GM12878 (cell line): Measurements from ENCODE around the gene SCRT2. TPM values are rescaled to one million over a fixed set of nuclear protein-coding genes. Genes with fewer than 3 reads are reported as not detected.

Source experiments
- ATAC-seq: fragments of 200-7000 bp; cut with Tn5 transposase; 3 replicates; pipeline ENCODE4 v1.9.1; 2020; ENCODE audit warnings: mild to moderate bottlenecking, moderate library complexity
- BruUV-seq: library from RNA; stranded (reverse); fragments of 400-500 nt; replicated peaks from 2 replicates; lab custom pipeline; 2021; lab: Mats Ljungman, UMichigan
- CTCF ChIA-PET: fragments of 300-600 bp; sonication (Branson Sonifier 250); formaldehyde crosslinking; extraction: SDS; loops from one replicate; lab custom pipeline; 2021; ENCODE audit warnings: inconsistent platforms; lab: Yijun Ruan, JAX
- POLR2A ChIA-PET: fragments of 350-600 bp; formaldehyde crosslinking; extraction: SDS; loops from one replicate; lab custom pipeline; 2021; ENCODE audit warnings: inconsistent platforms; lab: Charles Lee
- RAD21 ChIA-PET: fragments of 300-600 bp; sonication (Branson Sonifier 250); formaldehyde crosslinking; loops from one replicate; lab custom pipeline; 2023; ENCODE audit warnings: antibody characterized with exemption; ENCODE audit not compliant: unreplicated experiment; lab: Charles Lee
- SMC1A ChIA-PET: fragments of 300-600 bp; sonication (Branson Sonifier 250); formaldehyde crosslinking; loops from one replicate; lab custom pipeline; 2023; ENCODE audit not compliant: unreplicated experiment, uncharacterized antibody; lab: Charles Lee
- DNase-seq: peaks from one replicate; pipeline ENCODE4 v3.0.0-alpha.2; 2011; ENCODE audit warnings: low read depth, low spot score
- FAIRE-seq: peaks from 3 replicates; lab custom pipeline; 2011; peaks lifted over from hg19 to GRCh38; lab: Jason Lieb, UNC
- H2AFZ ChIP-seq: 2 replicates; pipeline ENCODE4 v1.6.0; 2011; ENCODE audit warnings: low read depth, low read length, control low read depth; ENCODE audit not compliant: control insufficient read depth
- H3K27ac ChIP-seq: 2 replicates; pipeline ENCODE4 v1.5.1; 2011; ENCODE audit warnings: control low read depth; ENCODE audit not compliant: control insufficient read depth, insufficient read depth
- H3K27me3 ChIP-seq, 2 experiments: replicated peaks in 1 of 2; 2 replicates each; pipeline versions ENCODE4 v1.6.0 to v1.6.1; 2011; ENCODE audit warnings: low read length in 1 of 2; ENCODE audit not compliant: control insufficient read depth in 2 of 2, insufficient read depth in 2 of 2
- H3K36me3 ChIP-seq, 2 experiments: 2 replicates each; pipeline ENCODE4 v1.5.1; 2011; ENCODE audit warnings: low read length in 1 of 2; ENCODE audit not compliant: control insufficient read depth in 2 of 2, insufficient read depth in 2 of 2
- H3K4me1 ChIP-seq: 2 replicates; pipeline ENCODE4 v1.6.1; 2011; ENCODE audit warnings: mild to moderate bottlenecking, low read length, moderate library complexity, mixed read lengths; ENCODE audit not compliant: control insufficient read depth, insufficient read depth
- H3K4me2 ChIP-seq: 2 replicates; pipeline ENCODE4 v1.6.0; 2011; ENCODE audit warnings: control low read depth; ENCODE audit not compliant: control insufficient read depth, insufficient read depth
- H3K4me3 ChIP-seq: fragments of 200-600 bp; sonication (generic); 2 replicates; pipeline ENCODE4 v1.5.1; 2016
- H3K79me2 ChIP-seq: 2 replicates; pipeline ENCODE4 v1.6.0; 2011; ENCODE audit warnings: low read length; ENCODE audit not compliant: control insufficient read depth, insufficient read depth
- H3K9ac ChIP-seq: 2 replicates; pipeline ENCODE4 v1.8.0; 2011; ENCODE audit warnings: low read length, control low read depth, mixed read lengths; ENCODE audit not compliant: control insufficient read depth, insufficient read depth
- H3K9me3 ChIP-seq: replicated peaks from 3 replicates; pipeline ENCODE4 v1.5.1; 2011; ENCODE audit warnings: mild to moderate bottlenecking, low read length; ENCODE audit not compliant: control insufficient read depth, insufficient read depth
- H4K20me1 ChIP-seq: 2 replicates; pipeline ENCODE4 v1.6.0; 2011; ENCODE audit not compliant: control insufficient read depth, insufficient read depth
- ASH2L ChIP-seq: fragments of 300-600, 200-600 bp; sonication (generic); IDR thresholded peaks from 2 replicates; pipeline ENCODE4 v1.6.1; 2017; ENCODE audit warnings: low read depth, mild to moderate bottlenecking, borderline replicate concordance
- BRCA1 ChIP-seq: IDR thresholded peaks from 2 replicates; pipeline ENCODE4 v1.6.1; 2011; ENCODE audit warnings: low read depth, low read length, improper control_type of control experiment
- CEBPB ChIP-seq, 2 experiments: fragments of 150-350 bp in 1 of 2; IDR thresholded peaks; 2 replicates each; pipeline ENCODE4 v1.6.1; 2012 to 2014; ENCODE audit warnings: low read depth in 2 of 2, low read length in 2 of 2, borderline replicate concordance in 1 of 2, inconsistent platforms in 1 of 2
- EED ChIP-seq: sonication (generic); IDR thresholded peaks from 2 replicates; pipeline ENCODE4 v1.6.1; 2016; ENCODE audit warnings: antibody characterized with exemption, low read depth
- ESRRA ChIP-seq: IDR thresholded peaks from 2 replicates; pipeline ENCODE4 v1.6.1; 2012; ENCODE audit warnings: mild to moderate bottlenecking, low read length, improper control_type of control experiment
- FOXK2 ChIP-seq: fragments of 450-650 bp; IDR thresholded peaks from 2 replicates; pipeline ENCODE4 v1.6.1; 2017; ENCODE audit warnings: mild to moderate bottlenecking, moderate library complexity
- GABPA ChIP-seq: IDR thresholded peaks from 2 replicates; pipeline ENCODE4 v1.6.1; 2014; ENCODE audit warnings: antibody characterized with exemption, low read depth, mild to moderate bottlenecking, inconsistent platforms
- HDAC2 ChIP-seq: fragments of 200-600 bp; sonication (generic); IDR thresholded peaks from 2 replicates; pipeline ENCODE4 v1.6.1; 2017
- IKZF2 ChIP-seq, 2 experiments: fragments of 450-650 bp; IDR thresholded peaks; 2 replicates each; pipeline ENCODE4 v1.6.1; 2017; ENCODE audit warnings: mild to moderate bottlenecking in 2 of 2, moderate library complexity in 2 of 2
- KDM1A ChIP-seq: fragments of 200-600 bp; sonication (generic); IDR thresholded peaks from 2 replicates; pipeline ENCODE4 v1.6.1; 2016; ENCODE audit warnings: borderline replicate concordance
- LARP7 ChIP-seq: fragments of 450-650 bp; IDR thresholded peaks from 2 replicates; pipeline ENCODE4 v1.6.1; 2017; ENCODE audit warnings: mild to moderate bottlenecking
- MTA2 ChIP-seq: fragments of 450-650 bp; IDR thresholded peaks from 2 replicates; pipeline ENCODE4 v1.6.1; 2016; ENCODE audit warnings: low read depth, mild to moderate bottlenecking, moderate library complexity
- NFYA ChIP-seq: IDR thresholded peaks from 2 replicates; pipeline ENCODE4 v1.6.1; 2011; ENCODE audit warnings: low read depth, mild to moderate bottlenecking, low read length, improper control_type of control experiment, borderline replicate concordance
- PBX3 ChIP-seq: IDR thresholded peaks from 2 replicates; pipeline ENCODE4 v1.6.1; 2011; ENCODE audit warnings: mild to moderate bottlenecking, low read depth, low read length, moderate library complexity; ENCODE audit not compliant: insufficient replicate concordance
- RUNX3 ChIP-seq: IDR thresholded peaks from 2 replicates; pipeline ENCODE4 v1.6.1; 2012; ENCODE audit warnings: low read length, inconsistent platforms
- SREBF1 ChIP-seq: IDR thresholded peaks from 2 replicates; pipeline ENCODE4 v1.6.1; 2012; ENCODE audit warnings: mild to moderate bottlenecking, low read length
- WGBS: methylation state at CpG from one replicate; pipeline ENCODE4 v1.1.6; 2016; ENCODE audit warnings: low lambda C conversion rate; ENCODE audit not compliant: insufficient replicate concordance, insufficient coverage; ENCODE audit errors: missing lambda C conversion rate; 5-methylcytosine and 5-hydroxymethylcytosine counted together
- in situ Hi-C: fragments of 300-500 bp; cut with MboI; formaldehyde crosslinking; loops from 9 replicates; pipeline ENCODE4 v1.14.3; 2018; ENCODE audit warnings: mixed read lengths
- intact Hi-C: fragments of 100-400 bp; cut with micrococcal nuclease; formaldehyde crosslinking; loops from one replicate; pipeline ENCODE4 v1.14.2; 2022; ENCODE audit not compliant: unreplicated experiment
- polyA plus RNA-seq, 11 experiments: library from polyadenylated mRNA; depleted of rRNA in 4 of 11; unstranded in 6 of 11; stranded (reverse) in 5 of 11; fragments of >200 nt; fragmentation: Nextera tagmentation in 4 of 11; fragmentation: Illumina TruSeq in 1 of 11; extraction: Ambion mirVana in 4 of 11; extraction: Trizol in 1 of 11; gene quantifications; 1 replicate in 1 of 11; 2 replicates in 10 of 11; pipeline versions ENCODE4 v1.2.1 to v1.2.3, GENCODE V29; 2011 to 2016; ENCODE audit warnings: inconsistent platforms in 2 of 11, missing spikeins in 2 of 11, low read depth in 1 of 11
- total RNA-seq, 4 experiments: library from RNA; depleted of rRNA in 3 of 4; stranded (reverse); fragments of >200 nt in 3 of 4; fragmentation: Illumina TruSeq in 1 of 4; extraction: Trizol in 1 of 4; gene quantifications; 2 replicates each; pipeline versions ENCODE4 v1.2.1 to v1.2.3, GENCODE V29; 2013 to 2021
- TF ChIP-seq, protein P1 (sequence below): IDR thresholded peaks from 2 replicates; pipeline ENCODE4 v1.6.1; 2011; ENCODE audit warnings: borderline replicate concordance, low read depth, mild to moderate bottlenecking, moderate library complexity, mixed read lengths, low read length; ENCODE audit not compliant: insufficient read depth; ENCODE audit errors: extremely low read length
- TF ChIP-seq, protein P2 (sequence below): fragments of 450-650 bp; IDR thresholded peaks from 2 replicates; pipeline ENCODE4 v1.6.1; 2014; ENCODE audit warnings: mild to moderate bottlenecking

The SCRT2 gene
- total and polyA plus RNA-seq, 10 of the 15 experiments (the other 5 are each of a cell fraction or from before 2014, with no cell fraction given), result not detected

GRCh38 chr20:717832-718231 lies 42.2 kb upstream of the SCRT2 start:
- Histone ChIP-seq H3K4me2 (no peak overlapping the region), H3K27me3 (no peaks in the 10 kb centered on the region; a peak in 2 of 4 replicates), H2AFZ (no peak overlapping the region), H3K36me3 (no peaks in the 10 kb centered on the region), H3K79me2 (no peaks in the 10 kb centered on the region), H3K4me1 (no peaks in the 10 kb centered on the region), H3K4me3 (no peak overlapping the region), H3K27ac (no peak overlapping the region), H4K20me1 (no peaks in the 10 kb centered on the region), H3K9ac (no peak overlapping the region), H3K9me3 (no peaks in the 10 kb centered on the region)
- ChIA-PET POLR2A (interaction anchor here (1.3 kb wide), 1 partner anchor 69 kb away, joined by 3 read pairs; no protein-coding TSS in a partner anchor), RAD21 (no interaction called here), SMC1A (no interaction called here), CTCF (no interaction called here)
- intact Hi-C loops (no loop called here), in situ Hi-C loops (no loop called here)
- BruUV-seq, result no TSS peak
- 17% methylated on average over 5 of the region's 5 CpGs for WGBS
- FAIRE-seq, result no peak
- TF ChIP-seq BRCA1, result no peak
- no peak for TF ChIP-seq LARP7
- TF ChIP-seq SREBF1, result no peak
- TF ChIP-seq GABPA, result no peak
- TF ChIP-seq, protein P1, sequence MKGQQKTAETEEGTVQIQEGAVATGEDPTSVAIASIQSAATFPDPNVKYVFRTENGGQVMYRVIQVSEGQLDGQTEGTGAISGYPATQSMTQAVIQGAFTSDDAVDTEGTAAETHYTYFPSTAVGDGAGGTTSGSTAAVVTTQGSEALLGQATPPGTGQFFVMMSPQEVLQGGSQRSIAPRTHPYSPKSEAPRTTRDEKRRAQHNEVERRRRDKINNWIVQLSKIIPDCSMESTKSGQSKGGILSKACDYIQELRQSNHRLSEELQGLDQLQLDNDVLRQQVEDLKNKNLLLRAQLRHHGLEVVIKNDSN, result no peak
- TF ChIP-seq RUNX3, result no peak
- TF ChIP-seq ESRRA, result no peak
- no peak for TF ChIP-seq KDM1A
- no peak for ATAC-seq
- DNase-seq, result no peak

DNA sequence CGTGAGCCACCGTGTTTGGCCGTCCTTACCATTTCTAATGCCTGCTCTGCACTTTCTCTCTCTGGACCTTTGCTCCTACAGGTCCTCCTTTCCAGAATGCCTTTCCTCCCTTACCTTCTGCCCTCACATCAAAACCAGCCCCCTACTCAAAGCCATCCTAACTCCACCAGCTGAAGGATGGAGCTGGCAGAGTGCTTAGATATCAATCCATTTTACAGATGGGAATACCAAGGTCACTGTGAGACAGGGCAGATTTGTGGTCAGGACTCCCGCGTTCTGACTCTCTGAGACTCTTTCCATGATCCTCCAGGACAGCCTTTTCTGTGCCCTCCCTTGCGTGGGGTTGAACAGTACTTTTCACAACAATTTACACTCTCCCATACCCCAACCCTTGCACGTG lies 41.7 kb upstream of the SCRT2 start:
- FAIRE-seq, result no peak
- TF ChIP-seq IKZF2 (IDR thresholded peaks at IDR 0.05) (no peak), MTA2 (no peak), CEBPB (IDR thresholded peaks at IDR 0.05; ENCODE audit: borderline replicate concordance in 1 of 2, low read depth in 2 of 2, low read length in 2 of 2) (no peak), NFYA (no peak), ASH2L (no peak), FOXK2 (no peak), HDAC2 (no peak), EED (no peak), PBX3 (no peak)
- TF ChIP-seq, protein P2, sequence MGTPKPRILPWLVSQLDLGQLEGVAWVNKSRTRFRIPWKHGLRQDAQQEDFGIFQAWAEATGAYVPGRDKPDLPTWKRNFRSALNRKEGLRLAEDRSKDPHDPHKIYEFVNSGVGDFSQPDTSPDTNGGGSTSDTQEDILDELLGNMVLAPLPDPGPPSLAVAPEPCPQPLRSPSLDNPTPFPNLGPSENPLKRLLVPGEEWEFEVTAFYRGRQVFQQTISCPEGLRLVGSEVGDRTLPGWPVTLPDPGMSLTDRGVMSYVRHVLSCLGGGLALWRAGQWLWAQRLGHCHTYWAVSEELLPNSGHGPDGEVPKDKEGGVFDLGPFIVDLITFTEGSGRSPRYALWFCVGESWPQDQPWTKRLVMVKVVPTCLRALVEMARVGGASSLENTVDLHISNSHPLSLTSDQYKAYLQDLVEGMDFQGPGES, result no peak

More for the DNA sequence above, 41.7 kb upstream of the SCRT2 start:
- H3K9me3 ChIP-seq, result no peaks in the 10 kb centered on the region
- H3K79me2 ChIP-seq, result no peaks in the 10 kb centered on the region
- no peak overlapping the region for H3K4me2 ChIP-seq
- H3K27me3 ChIP-seq, result no peaks in the 10 kb centered on the region; a peak in 2 of 4 replicates
- no peak for DNase-seq
- ChIA-PET RAD21 (no interaction called here), CTCF (interaction anchor here (1.0 kb wide), 1 partner anchor 72 kb away, joined by 3 read pairs; no protein-coding TSS in a partner anchor), POLR2A (no interaction called here), SMC1A (no interaction called here)
- no peak overlapping the region for H3K4me3 ChIP-seq
- WGBS, result 44% methylated on average over 7 of the region's 7 CpGs
- H3K4me1 ChIP-seq, result no peaks in the 10 kb centered on the region
- H4K20me1 ChIP-seq, result no peaks in the 10 kb centered on the region
- in situ Hi-C loops (no loop called here), intact Hi-C loops (no loop called here)
- no TSS peak for BruUV-seq
- no peak for ATAC-seq
- no peak overlapping the region for H3K27ac ChIP-seq
- no peak overlapping the region for H3K9ac ChIP-seq
- no peak overlapping the region for H2AFZ ChIP-seq
- no peaks in the 10 kb centered on the region for H3K36me3 ChIP-seq
